Middle frontal gyrus (tissue), 1 donor: ENCODE data around the gene NOG.

Experiments
- DNase-seq: peaks from one replicate; pipeline ENCODE4 v3.0.0-alpha.2; 2015; ENCODE audit warnings: low spot score; ENCODE audit errors: extremely low spot score

Gene NOG

DNA sequence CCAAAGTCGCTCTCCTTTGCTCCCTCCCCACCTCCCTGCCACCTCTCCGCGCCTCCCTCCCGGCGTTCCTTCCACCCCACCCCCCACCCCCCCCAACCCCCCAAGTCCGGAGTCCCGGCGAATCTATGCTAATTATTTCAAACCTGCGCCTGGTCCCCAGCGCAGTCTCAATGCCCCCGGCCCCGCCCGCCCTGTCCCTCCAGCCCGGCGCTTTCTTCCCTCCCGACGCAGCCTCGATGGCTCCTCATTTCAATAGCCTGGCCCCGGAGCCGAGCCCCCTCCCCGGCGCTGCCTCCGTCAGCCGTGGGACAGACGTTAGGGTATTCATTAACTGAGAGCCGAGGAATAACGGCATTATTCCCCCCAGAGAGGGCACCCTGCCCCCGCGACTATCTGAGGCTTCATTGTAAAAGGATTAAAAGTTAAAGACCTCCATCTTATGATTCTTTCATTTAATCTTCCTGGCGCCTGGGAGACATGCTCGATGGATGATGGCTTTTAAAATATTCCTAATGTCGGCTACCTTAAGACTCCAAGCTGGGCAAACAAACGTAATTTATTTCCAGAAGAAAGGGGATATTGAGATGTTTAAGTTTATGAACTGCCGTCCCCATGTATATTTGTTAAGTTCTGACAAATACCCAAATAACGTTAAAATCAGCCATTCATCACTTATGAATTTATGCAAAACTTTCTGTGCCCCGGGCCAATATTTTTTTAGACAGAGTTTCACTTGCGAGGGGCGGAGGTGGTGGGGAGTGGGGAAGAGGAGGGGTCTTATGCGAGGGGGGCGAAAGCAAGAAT, 3.4 kb downstream of the NOG start:
- DNase-seq = no peak

DNA sequence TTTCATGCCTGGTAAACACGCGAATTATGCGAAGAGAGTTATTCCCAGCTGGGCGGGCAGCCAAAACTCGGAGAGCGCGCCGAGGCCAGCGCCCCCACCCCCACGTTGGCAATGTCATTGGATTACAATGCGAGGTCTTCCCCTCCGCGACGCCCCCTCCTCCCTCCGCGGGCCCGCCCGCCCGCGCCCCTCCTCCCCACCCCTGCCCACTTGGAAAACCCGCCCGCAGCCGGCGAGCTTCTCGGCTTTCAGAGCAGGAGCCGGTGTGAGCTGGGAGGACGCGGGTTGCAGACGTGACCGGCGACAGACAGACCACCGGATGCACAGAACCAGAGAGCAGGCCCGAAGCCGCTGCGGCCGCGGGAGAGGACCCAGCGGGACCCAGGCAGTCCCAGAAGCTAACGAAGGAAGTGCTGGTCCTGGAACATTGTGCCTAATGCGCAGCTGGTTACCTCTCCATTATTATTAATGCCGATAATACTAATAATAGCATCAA, 4.0 kb downstream of the NOG start:
- DNase-seq = no peak

DNA sequence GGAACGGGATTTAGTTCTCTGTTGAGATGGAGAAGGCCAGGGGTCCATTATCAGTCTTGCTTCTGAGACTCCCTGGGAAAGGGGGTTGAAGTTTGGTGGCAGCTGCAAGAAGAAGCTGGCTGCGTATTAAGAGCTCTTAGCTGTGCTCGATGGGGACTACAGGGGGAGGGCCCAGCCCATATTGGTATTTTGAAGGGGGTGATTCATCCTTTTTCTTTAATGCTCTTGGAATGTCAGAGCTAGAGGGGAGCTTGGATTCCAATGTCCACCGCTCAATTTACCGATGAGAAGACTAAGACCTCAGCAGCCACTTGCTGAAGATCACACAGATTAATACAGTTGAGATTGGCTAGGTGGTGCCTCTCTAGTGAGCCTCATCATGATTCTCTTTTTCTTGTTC, 5.0 kb downstream of the NOG start:
- no peak for DNase-seq

DNA sequence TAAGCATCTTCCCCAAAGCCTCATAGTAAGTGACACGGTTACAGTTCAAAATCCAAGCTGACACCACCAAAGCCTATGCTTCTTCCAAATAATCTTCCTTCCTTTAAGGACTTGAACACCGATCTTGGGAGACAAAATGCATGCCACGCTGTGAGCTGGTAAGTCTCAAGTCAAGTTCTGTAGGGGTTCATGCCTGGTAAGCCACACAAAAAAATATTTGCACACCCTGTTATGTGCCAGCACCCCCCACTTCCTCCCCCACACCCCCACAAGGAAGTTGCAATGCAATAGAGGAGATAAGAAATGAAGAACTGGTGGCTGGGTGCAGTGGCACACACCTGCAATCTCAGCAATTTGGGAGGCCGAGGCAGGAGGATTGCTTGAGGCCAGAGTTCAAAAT, 5.6 kb downstream of the NOG start:
- no peak for DNase-seq

DNA sequence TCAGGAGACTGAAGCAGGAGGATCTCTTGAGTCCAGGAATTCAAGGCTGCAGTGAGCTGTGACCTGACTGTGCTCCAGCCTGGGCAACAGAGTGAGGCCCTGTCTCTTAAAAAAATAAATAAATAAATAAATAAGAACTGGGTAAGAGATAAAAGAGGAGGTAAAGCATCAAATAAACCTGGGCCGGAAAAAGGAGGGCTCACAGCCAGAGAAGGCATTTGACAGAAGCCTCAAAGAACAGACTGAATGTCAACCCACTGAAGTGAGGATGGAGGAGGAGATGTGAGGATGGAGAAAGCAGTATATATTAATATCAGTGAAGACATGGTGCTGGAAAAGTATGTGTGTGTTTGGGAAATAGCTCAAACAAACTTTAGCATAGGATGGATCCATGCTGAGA, 6.1 kb downstream of the NOG start:
- DNase-seq = no peak

DNA sequence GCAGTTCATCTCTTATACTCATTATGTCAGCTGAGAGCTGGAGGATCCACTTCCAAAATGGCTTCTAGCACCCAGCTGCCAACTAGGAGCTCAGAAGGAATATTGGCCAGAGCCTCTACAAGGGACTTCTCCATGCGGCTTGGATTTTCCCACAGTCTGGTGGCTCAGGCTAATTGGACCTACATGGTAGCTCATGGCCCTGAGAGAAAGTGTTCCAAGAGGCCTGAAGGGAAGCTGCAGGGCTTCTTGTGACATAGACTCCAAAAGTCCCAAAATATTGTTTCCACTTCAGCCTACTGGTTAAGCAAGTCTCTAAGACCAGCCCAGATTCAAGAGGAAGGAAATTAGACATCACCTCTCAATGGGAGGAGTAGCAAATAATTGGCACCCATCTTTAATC, 6.8 kb downstream of the NOG start:
- DNase-seq = no peak

DNA sequence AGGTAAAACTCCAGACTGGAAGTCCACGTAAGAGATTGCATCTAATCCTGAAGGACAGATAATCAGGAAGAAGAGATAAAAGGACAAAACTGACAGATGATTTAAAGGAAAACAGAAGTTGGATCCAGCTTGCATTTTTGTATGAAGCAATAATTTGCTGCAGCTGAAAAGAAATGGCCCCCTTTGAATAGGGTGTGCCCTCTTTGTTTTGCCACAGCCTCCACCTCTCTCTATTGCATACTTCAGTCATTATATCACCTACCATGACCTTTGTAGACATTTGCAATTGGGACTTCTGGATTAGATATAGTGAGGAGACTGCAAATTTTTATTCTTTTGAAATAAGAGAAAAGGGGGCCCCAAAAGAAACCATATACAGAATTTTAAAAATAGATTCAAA, 8.1 kb downstream of the NOG start:
- no peak for DNase-seq

DNA sequence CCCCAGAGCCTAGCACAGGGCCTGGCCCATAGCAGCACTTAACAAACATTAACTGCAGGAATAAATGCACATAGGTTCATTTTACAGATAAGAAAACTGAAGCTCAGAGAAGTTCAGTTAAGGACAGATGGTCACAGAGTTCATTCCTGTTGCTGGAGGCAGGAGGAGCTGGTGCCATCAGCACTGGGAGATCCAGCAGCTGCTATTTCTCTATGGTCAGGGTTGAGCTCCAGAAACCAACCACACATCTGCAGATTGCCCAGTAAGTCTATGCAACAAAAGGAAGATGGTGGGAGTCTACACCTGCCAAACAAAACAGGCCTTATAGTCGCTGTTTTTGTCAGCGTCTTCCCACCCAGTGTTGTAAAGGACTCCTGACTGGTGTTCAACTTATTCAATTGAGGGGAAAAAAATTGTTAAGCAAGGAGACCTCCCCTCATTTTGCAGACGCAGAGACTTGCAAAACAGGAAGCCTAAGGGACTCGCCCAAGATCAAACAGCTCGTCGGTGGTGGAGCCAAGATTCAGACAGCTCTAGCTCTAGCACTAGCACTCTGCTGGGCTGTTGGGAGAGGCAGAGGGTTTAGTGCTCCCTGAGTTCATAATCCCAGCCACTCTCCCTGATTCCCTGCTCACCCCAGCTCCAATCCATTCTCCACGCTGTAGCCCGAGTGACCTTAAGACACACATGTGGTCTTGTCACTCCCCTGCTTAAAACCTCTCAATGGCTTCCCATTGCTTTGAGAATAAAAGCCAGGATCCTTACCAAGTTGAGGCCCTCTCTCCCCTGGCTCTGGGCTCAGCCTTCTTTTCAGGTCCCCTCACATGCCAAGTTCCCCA, 9.0 kb downstream of the NOG start:
- DNase-seq = no peak

DNA sequence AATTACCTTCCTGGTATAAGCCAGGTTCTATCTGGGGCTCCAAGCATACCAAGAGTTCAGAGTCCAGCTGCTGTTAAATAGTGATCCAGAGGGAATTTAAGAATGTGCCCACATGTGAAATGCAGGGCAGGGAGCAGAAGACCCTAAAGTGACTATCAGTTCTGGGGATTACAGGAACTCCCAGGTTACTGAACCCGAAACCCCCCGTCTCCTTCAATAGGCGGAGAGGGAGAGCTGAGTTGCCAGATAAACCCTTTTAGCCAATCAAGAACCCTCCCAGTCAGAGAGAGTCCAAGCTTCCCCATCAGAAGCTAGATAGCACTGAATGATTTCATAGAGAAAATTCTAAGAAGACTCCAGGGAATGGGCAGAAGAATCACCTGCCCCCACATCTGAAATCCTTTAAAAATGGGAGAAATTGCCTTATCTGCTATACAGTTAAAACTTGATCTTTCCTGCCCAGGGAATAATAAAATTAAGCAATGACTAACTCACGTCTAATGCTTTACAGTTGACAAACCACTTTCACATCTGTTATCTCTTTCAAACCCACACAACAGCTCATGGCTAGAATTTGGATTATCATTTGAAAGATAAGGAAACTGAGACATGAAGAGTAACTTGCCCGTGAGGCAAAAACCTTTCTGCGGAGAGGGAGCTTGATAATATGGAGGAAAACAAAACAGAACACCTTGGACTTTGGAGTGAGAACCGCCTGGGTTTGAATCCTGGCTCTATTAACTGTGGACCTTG, 10.2 kb downstream of the NOG start:
- no peak for DNase-seq

DNA sequence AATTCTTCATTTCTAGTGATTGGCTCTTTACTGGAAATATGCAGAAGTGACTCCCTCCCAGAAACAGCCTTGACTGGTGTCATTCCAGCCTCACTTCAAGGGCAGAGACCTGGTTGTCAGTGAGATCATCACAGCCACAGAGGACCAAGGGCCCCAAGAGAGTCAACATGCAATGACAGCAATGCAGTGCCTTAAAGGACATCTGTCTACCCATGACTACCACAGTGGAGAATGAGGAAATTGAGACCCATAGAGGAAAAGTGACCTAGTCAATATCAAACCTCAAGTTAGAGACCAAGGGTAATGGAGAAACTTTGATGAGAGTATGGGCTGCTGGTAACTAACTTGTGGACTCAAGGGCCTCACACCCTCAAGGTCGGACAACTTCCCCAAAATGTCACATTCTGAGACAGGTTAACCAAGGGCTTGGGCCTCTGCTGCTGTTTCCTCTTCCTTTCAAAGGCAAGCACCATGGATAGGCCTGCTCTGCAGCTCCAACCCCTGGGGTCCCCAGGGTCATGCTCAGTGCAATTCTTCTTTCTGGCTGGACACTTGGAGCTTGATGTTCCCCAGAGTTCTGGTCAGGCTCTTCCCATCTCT, 11.3 kb downstream of the NOG start:
- DNase-seq = no peak

- no peak for DNase-seq
Measured at GRCh38 chr17:56608944-56609343, 15.4 kb downstream of the NOG start.

- DNase-seq = no peak
Measured at GRCh38 chr17:56610321-56610720, 16.8 kb downstream of the NOG start.

DNA sequence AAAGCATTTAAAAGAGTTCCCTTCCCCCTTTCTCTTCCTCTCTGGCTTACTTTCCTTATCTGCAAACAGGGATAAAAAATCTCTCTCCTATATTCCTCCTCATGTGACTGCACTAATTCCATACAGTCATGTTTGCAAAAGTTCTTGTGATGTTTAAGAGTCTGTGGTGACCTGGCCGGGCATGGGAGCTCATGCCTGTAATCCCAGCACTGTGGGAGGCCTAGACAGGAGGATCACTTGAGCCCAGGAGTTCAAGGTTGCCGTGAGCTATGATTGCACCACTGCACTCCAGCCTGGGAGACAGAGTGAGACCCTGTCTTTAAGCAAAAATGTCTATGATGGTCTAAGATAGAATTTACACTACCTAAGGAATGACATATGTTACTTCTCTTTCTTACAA, 19.6 kb downstream of the NOG start:
- DNase-seq = no peak

DNA sequence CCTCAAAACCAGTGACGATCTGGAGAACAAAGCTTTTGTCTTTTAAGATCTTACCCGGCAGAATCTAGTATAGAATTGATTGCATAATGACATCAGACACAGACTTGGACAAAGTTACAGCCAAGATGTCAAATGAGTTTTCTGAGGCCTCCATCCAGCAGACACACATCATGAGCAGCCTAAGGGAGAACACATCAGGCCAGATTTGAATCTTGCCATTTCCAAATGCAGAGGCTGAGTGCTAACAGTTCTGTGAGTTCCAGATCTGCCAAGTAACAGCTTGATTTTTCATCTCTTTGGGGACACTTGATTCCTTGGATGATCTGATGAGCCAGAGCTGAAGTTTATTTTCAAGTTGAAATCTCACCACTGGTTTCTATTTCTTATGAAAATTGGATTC, 21.0 kb downstream of the NOG start:
- no peak for DNase-seq

- no peak for DNase-seq
Measured at GRCh38 chr17:56616239-56616638, 22.7 kb downstream of the NOG start.

GRCh38 chr17:56623383-56623782, 29.9 kb downstream of the NOG start:
- DNase-seq = no peak

DNA sequence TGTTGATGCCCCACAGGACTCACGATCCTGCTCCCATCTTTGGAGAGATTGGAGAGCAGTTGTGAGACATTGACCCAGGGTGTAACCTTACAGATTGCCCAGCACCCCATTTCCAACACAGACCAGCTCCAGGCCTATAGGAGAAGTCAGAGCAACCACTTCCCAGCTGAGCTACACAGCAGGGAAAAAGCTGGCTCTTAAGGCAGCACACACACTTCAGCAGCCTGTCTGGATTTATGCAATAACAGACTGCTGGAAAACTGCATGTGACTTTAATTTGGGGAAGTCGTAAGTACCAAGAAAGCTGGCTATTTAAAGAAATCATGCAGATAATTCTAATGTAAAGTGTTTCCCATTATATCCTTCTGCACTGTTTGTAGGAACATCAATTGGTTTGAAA, 30.8 kb downstream of the NOG start:
- DNase-seq = no peak

- no peak for DNase-seq
Measured at GRCh38 chr17:56624912-56625311, 31.4 kb downstream of the NOG start.

DNA sequence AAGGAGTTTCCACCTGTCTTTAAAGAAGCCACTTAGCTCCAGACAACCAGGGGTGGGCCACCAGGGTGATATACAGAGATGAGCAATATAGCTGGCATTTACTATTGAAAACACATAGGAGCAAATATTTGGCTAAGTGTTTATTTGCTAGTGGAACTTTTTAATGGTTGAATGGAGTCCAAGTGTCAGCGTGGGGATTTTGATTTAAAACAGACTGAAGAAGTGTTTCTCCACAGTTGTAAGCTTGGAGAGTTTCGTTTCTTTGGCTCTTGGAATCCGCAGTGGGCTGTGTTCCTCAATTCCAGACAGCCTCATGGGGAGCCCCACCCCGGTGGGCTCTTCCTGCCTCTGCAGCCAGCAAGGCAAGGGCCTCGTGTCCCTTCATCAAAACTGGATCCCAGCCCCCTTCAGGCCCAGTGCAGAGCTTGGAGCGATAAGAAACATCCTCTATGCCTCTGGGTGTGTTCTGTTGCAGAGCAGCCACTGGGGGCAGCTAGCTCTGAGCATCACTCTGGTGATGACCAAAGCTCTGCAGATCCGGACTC, 36.1 kb downstream of the NOG start:
- DNase-seq = no peak

- DNase-seq = no peak
Measured at GRCh38 chr17:56630202-56630601, 36.7 kb downstream of the NOG start.

DNA sequence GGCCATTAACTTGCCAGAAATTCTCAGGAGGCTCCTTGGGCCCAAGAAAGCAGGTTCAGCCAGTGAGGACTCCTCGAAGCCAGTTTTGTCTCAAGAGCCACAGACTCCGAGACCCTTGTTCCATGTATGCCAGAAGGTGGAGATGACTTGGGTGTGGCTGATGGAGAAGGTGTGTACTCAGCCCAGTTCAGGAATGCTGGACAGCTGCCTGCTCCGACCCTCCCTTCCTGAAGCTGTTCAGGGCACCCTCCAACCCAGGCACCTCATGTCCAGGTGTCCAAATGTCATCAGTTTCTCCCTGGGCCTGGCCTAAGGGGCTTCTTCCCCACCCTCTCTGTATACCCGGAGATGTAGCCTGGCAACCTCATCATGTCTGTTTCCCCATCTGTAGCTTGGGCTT, 40.2 kb downstream of the NOG start:
- no peak for DNase-seq
